Caco-2 (cell line): Measurements from ENCODE around the gene OTOP2. TPM values are rescaled to one million over a fixed set of nuclear protein-coding genes. Genes with fewer than 3 reads are reported as not detected.

Source experiments
- BruUV-seq: library from RNA; stranded (reverse); fragments of 400-500 nt; replicated peaks from 2 replicates; lab custom pipeline; 2021; lab: Mats Ljungman, UMichigan
- CTCF ChIA-PET: fragments of 300-600 bp; sonication (Branson Sonifier 250); formaldehyde crosslinking; loops from one replicate; lab custom pipeline; 2022; ENCODE audit warnings: antibody characterized with exemption; lab: Charles Lee
- POLR2A ChIA-PET: fragments of 300-600 bp; sonication (Branson Sonifier 250); formaldehyde crosslinking; loops from one replicate; lab custom pipeline; 2022; ENCODE audit warnings: antibody characterized with exemption; lab: Charles Lee
- DNase-seq, 2 experiments: peaks; one replicate each; pipeline versions ENCODE4 v3.0.0 to v3.0.0-alpha.2; 2020 to 2022
- H3K27me3 ChIP-seq: replicated peaks from 2 replicates; pipeline ENCODE4 v1.6.0; 2011; ENCODE audit warnings: low read length; ENCODE audit not compliant: control insufficient read depth, insufficient read depth
- H3K36me3 ChIP-seq: 2 replicates; pipeline ENCODE4 v1.5.1; 2011; ENCODE audit warnings: low read length; ENCODE audit not compliant: control insufficient read depth, insufficient read depth
- H3K4me1 ChIP-seq: fragments of 250-450 bp; sonication (Bioruptor Pico); 2 replicates; pipeline ENCODE4 v1.5.1; 2020; ENCODE audit warnings: mild to moderate bottlenecking
- H3K4me3 ChIP-seq: 2 replicates; pipeline ENCODE4 v1.5.1; 2011; ENCODE audit warnings: low read depth, mild to moderate bottlenecking, control low read depth, low read length
- H3K9me3 ChIP-seq: fragments of 250-450 bp; sonication (Bioruptor Pico); 2 replicates; pipeline ENCODE4 v1.5.1; 2020; ENCODE audit warnings: mild to moderate bottlenecking, moderate library complexity
- H3K27ac Mint-ChIP-seq: one replicate; pipeline ENCODE4 v1.8.0; 2022; ENCODE audit warnings: mixed read lengths; ENCODE audit not compliant: unreplicated experiment
- H3K27me3 Mint-ChIP-seq: one replicate; pipeline ENCODE4 v1.8.0; 2022; ENCODE audit warnings: mixed read lengths; ENCODE audit not compliant: insufficient read depth, unreplicated experiment
- H3K36me3 Mint-ChIP-seq: one replicate; pipeline ENCODE4 v1.8.0; 2022; ENCODE audit warnings: mild to moderate bottlenecking, mixed read lengths; ENCODE audit not compliant: insufficient read depth, unreplicated experiment
- H3K4me1 Mint-ChIP-seq: one replicate; pipeline ENCODE4 v1.8.0; 2022; ENCODE audit warnings: low read depth, mixed read lengths; ENCODE audit not compliant: unreplicated experiment
- H3K4me3 Mint-ChIP-seq: one replicate; pipeline ENCODE4 v1.8.0; 2022; ENCODE audit warnings: mild to moderate bottlenecking, moderate library complexity, mixed read lengths; ENCODE audit not compliant: unreplicated experiment
- H3K9me3 Mint-ChIP-seq: one replicate; pipeline ENCODE4 v1.8.0; 2022; ENCODE audit warnings: mixed read lengths; ENCODE audit not compliant: unreplicated experiment
- CTCF ChIP-seq, 2 experiments: fragments of 200-600 bp in 1 of 2; IDR thresholded peaks; 1 replicate in 1 of 2; 2 replicates in 1 of 2; pipeline versions ENCODE4 v1.5.1 to v1.8.0; 2011 to 2022; ENCODE audit warnings: antibody characterized with exemption in 1 of 2, control low read depth in 1 of 2, inconsistent platforms in 1 of 2, low read depth in 1 of 2, low read length in 1 of 2, mild to moderate bottlenecking in 1 of 2, moderate library complexity in 1 of 2; ENCODE audit not compliant: insufficient read depth in 1 of 2, severe bottlenecking in 1 of 2, unreplicated experiment in 1 of 2
- intact Hi-C: fragments of 100-400 bp; cut with micrococcal nuclease; formaldehyde crosslinking; loops from one replicate; pipeline ENCODE4 v1.10.0; 2022; ENCODE audit not compliant: unreplicated experiment
- total RNA-seq: library from RNA; stranded (reverse); gene quantifications from 2 replicates; pipeline ENCODE4 v1.2.3, GENCODE V29; 2022

OTOP2 gene
- total RNA-seq, 1 experiment from 2014 or later = not detected

- no peaks in the 10 kb centered on the region for H3K9me3 Mint-ChIP-seq
- intact Hi-C loops = loop anchor here (1.0 kb wide), 2 partner anchors 35 to 83 kb away; no protein-coding TSS in a partner anchor
- peaks cover 1% of the 10 kb centered on the region; the same call in 1 of the 2 replicates for H3K27me3 ChIP-seq
- peaks cover 6% of the 10 kb centered on the region; the same call in 1 of the 2 replicates for H3K4me1 ChIP-seq
- H3K9me3 ChIP-seq = no peaks in the 10 kb centered on the region
- H3K27ac Mint-ChIP-seq = no peak overlapping the region
- peaks cover 25% of the 10 kb centered on the region for H3K27me3 Mint-ChIP-seq
- peak overlapping the region; percentile 71 for H3K4me3 Mint-ChIP-seq
- TF ChIP-seq CTCF (IDR thresholded peaks at IDR 0.05; ENCODE audit: insufficient read depth in 1 of 2, low read depth in 1 of 2, low read length in 1 of 2, severe bottlenecking in 1 of 2, unreplicated experiment in 1 of 2) = peak; percentile 88 to 97
- peak overlapping the region; percentile 49 for H3K4me3 ChIP-seq
- ChIA-PET POLR2A (interaction anchor here (0.6 kb wide), 1 partner anchor 183 kb away, joined by 4 read pairs; no protein-coding TSS in a partner anchor), CTCF (interaction anchor here (0.5 to 4.3 kb wide), 13 partner anchors 10 to 377 kb away, joined by 3 to 46 read pairs (median 4); partner anchors contain the start of genes CD300C, FDXR and MRPL58)
- no peaks in the 10 kb centered on the region for H3K36me3 ChIP-seq
- peak; percentile 62 to 89 for DNase-seq
- no peaks in the 10 kb centered on the region for H3K4me1 Mint-ChIP-seq
- BruUV-seq = no TSS peak
- no peaks in the 10 kb centered on the region for H3K36me3 Mint-ChIP-seq
Observed at GRCh38 chr17:74923538-74924249, 379 bp upstream of the OTOP2 start.

DNA sequence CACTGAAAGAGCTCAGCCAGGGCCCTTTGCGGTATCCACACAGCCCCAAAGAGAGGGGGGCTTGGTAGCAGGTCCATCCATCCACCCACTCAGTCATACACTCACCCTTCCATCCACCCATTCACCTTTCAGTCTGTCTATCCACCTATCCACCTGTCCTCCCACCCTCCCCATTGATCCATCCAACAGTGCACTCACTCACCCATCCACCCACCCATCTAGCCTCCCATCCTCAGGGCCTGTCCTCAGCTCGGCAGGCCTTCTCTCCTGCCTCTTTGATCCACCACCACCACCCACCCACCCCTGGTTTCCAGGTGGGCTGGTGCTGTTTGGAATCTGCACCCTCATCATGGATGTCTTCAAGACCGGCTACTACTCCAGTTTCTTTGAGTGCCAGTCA, 1.2 kb downstream of the OTOP2 start:
- Histone ChIP-seq H3K4me1 (peaks cover 6% of the 10 kb centered on the region; the same call in 1 of the 2 replicates), H3K36me3 (no peaks in the 10 kb centered on the region), H3K4me3 (no peak overlapping the region), H3K9me3 (no peaks in the 10 kb centered on the region), H3K27me3 (peaks cover 1% of the 10 kb centered on the region; the same call in 1 of the 2 replicates)
- no peak for TF ChIP-seq CTCF (IDR thresholded peaks at IDR 0.05; ENCODE audit: insufficient read depth in 1 of 2, low read depth in 1 of 2, low read length in 1 of 2, severe bottlenecking in 1 of 2, unreplicated experiment in 1 of 2)
- ChIA-PET POLR2A (no interaction called here), CTCF (interaction anchor here (0.6 to 4.3 kb wide), 6 partner anchors 12 to 88 kb away, joined by 3 to 46 read pairs (median 7); partner anchors contain the start of genes FDXR and MRPL58)
- DNase-seq = no peak
- intact Hi-C loops = no loop called here
- no peak overlapping the region for H3K27ac Mint-ChIP-seq
- H3K9me3 Mint-ChIP-seq = no peaks in the 10 kb centered on the region
- no TSS peak for BruUV-seq
- H3K4me3 Mint-ChIP-seq = no peak overlapping the region
- H3K27me3 Mint-ChIP-seq = peaks cover 25% of the 10 kb centered on the region
- no peaks in the 10 kb centered on the region for H3K36me3 Mint-ChIP-seq
- no peaks in the 10 kb centered on the region for H3K4me1 Mint-ChIP-seq

DNA sequence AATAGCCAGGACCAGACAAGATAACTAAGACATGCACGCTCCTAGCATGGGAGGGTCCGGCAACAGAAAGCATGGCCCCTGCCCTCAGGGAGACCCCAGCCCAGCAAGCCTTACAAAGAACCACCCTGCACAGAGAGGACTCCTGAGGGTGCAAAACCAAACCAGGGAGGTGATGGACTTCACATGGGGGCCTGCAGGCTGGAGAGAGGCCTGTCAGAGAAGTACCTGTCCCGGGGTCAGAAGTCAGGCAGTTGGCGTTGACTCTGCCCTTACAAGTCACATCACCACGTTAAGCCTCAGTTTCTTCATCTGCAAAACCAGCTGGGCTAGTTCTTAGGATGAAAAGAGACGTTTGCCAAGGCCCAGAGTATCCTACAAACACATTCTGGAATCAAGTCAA, 4.7 kb downstream of the OTOP2 start:
- no TSS peak for BruUV-seq
- Mint-ChIP-seq H3K9me3 (no peaks in the 10 kb centered on the region), H3K36me3 (no peaks in the 10 kb centered on the region), H3K4me1 (no peaks in the 10 kb centered on the region), H3K27me3 (peaks cover 21% of the 10 kb centered on the region), H3K27ac (no peak overlapping the region), H3K4me3 (no peak overlapping the region)
- Histone ChIP-seq H3K9me3 (no peaks in the 10 kb centered on the region), H3K36me3 (no peaks in the 10 kb centered on the region), H3K27me3 (no peaks in the 10 kb centered on the region; the same call in 1 of the 2 replicates), H3K4me1 (peaks cover 4% of the 10 kb centered on the region; the same call in 1 of the 2 replicates), H3K4me3 (no peak overlapping the region)
- DNase-seq = no peak
- intact Hi-C loops = no loop called here
- CTCF ChIA-PET = interaction anchor here (0.6 kb wide), 1 partner anchor 42 kb away, joined by 3 read pairs; no protein-coding TSS in a partner anchor
- no peak for TF ChIP-seq CTCF (IDR thresholded peaks at IDR 0.05; ENCODE audit: insufficient read depth in 1 of 2, low read depth in 1 of 2, low read length in 1 of 2, severe bottlenecking in 1 of 2, unreplicated experiment in 1 of 2)
- POLR2A ChIA-PET = no interaction called here
